Body of pancreas (tissue), 4 donors: Measurements from ENCODE around the gene CSNK1A1.

Source experiments
- CTCF ChIP-seq, 7 experiments: fragments of 450-650 bp in 4 of 7; fragments of 200-600 bp in 3 of 7; sonication (generic) in 3 of 7; IDR thresholded peaks; one replicate each; pipeline ENCODE4 v1.5.1; 2016 to 2019; ENCODE audit warnings: antibody characterized with exemption in 7 of 7
- POLR2A ChIP-seq, 3 donors: fragments of 450-650 bp; IDR thresholded peaks; one replicate each; pipeline ENCODE4 v1.6.1; 2016; ENCODE audit warnings: antibody characterized with exemption in 3 of 3, mild to moderate bottlenecking in 2 of 3

GRCh38 chr5:149598966-149599365, 47.7 kb upstream of the CSNK1A1 start:
- TF ChIP-seq CTCF (IDR thresholded peaks at IDR 0.05) (no peak), POLR2A (IDR thresholded peaks at IDR 0.05) (no peak)
